Upper lobe of right lung (tissue), 1 donor: Measurements from ENCODE around the gene EXD3. TPM values are rescaled to one million over a fixed set of nuclear protein-coding genes. Genes with fewer than 3 reads are reported as not detected.

Experiments
- ATAC-seq: fragments of 200-7000 bp; cut with Tn5 transposase; one replicate; pipeline ENCODE4 v1.9.1; 2020; ENCODE audit warnings: mild to moderate bottlenecking, moderate library complexity
- DNase-seq: peaks from one replicate; pipeline ENCODE4 v3.0.0-alpha.2; 2020
- H3K27ac ChIP-seq: fragments of 200-600 bp; one replicate; pipeline ENCODE4 v1.8.0; 2022
- H3K27me3 ChIP-seq: fragments of 200-600 bp; one replicate; pipeline ENCODE4 v1.8.0; 2022; ENCODE audit warnings: mild to moderate bottlenecking
- H3K36me3 ChIP-seq: fragments of 200-600 bp; one replicate; pipeline ENCODE4 v1.8.0; 2022
- H3K4me1 ChIP-seq: fragments of 200-600 bp; one replicate; pipeline ENCODE4 v1.8.0; 2022
- H3K4me3 ChIP-seq: fragments of 200-600 bp; one replicate; pipeline ENCODE4 v1.8.0; 2022; ENCODE audit warnings: mild to moderate bottlenecking
- H3K9me3 ChIP-seq: fragments of 200-600 bp; one replicate; pipeline ENCODE4 v1.8.0; 2022
- intact Hi-C: fragments of 100-400 bp; cut with DNase I; formaldehyde crosslinking; loops from one replicate; pipeline ENCODE4 v1.11.0; 2022
- total RNA-seq: library from RNA; stranded (reverse); fragmentation: NEBNext Ultra II Directional; extraction: Animal tissue kit (Norgen Biotek cat#: 25700); gene quantifications from one replicate; pipeline ENCODE4 v1.2.1, GENCODE V29; 2021
- TF ChIP-seq, protein P1 (sequence below): fragments of 200-600 bp; IDR thresholded peaks from one replicate; pipeline ENCODE4 v1.8.0; 2022; ENCODE audit warnings: antibody characterized with exemption
- donor health status: DM: no; HTN: yes; CAD: no; lungs with severe emphysema.

EXD3 gene
- total RNA-seq, 1 donor from 2014 or later, result 27.3 TPM

DNA sequence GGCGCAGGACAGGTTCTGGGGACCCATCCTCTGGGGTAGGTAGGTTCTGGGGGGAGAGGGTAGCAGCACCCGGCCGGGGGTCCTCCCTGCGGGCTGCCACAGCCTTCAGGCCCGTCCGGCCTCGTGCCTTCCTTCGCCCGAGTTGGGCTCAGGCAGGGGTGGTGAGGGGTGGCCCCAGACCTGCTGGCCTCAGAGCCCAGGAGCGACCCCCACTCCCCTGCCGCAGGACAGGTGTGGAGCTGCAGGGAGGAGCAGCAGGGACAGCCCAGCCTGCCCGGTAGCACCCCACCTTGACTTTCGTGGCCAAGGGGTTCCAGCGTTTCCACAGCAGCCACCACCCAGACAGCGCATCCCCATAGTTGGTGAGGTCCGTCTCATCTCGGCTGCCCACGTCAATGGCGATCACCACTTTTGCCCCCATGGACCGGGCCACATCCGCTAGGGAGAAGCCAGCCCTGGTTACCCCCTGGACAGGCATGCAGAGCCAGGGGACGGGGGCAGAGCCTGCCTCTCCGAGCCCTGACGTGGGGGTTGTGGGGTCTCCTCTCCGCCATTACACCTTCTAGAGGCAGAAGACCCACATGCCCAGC is 39.5 kb upstream of the EXD3 start:
- Histone ChIP-seq H3K36me3 (no peaks in the 10 kb centered on the region), H3K4me1 (peaks cover 10% of the 10 kb centered on the region), H3K9me3 (no peaks in the 10 kb centered on the region), H3K4me3 (no peak overlapping the region), H3K27me3 (no peaks in the 10 kb centered on the region), H3K27ac (peak overlapping the region; percentile 24)
- peak; percentile 64 for DNase-seq
- ATAC-seq, result no peak
- TF ChIP-seq, protein P1, sequence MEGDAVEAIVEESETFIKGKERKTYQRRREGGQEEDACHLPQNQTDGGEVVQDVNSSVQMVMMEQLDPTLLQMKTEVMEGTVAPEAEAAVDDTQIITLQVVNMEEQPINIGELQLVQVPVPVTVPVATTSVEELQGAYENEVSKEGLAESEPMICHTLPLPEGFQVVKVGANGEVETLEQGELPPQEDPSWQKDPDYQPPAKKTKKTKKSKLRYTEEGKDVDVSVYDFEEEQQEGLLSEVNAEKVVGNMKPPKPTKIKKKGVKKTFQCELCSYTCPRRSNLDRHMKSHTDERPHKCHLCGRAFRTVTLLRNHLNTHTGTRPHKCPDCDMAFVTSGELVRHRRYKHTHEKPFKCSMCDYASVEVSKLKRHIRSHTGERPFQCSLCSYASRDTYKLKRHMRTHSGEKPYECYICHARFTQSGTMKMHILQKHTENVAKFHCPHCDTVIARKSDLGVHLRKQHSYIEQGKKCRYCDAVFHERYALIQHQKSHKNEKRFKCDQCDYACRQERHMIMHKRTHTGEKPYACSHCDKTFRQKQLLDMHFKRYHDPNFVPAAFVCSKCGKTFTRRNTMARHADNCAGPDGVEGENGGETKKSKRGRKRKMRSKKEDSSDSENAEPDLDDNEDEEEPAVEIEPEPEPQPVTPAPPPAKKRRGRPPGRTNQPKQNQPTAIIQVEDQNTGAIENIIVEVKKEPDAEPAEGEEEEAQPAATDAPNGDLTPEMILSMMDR, result no peak
- intact Hi-C loops, result no loop called here

DNA sequence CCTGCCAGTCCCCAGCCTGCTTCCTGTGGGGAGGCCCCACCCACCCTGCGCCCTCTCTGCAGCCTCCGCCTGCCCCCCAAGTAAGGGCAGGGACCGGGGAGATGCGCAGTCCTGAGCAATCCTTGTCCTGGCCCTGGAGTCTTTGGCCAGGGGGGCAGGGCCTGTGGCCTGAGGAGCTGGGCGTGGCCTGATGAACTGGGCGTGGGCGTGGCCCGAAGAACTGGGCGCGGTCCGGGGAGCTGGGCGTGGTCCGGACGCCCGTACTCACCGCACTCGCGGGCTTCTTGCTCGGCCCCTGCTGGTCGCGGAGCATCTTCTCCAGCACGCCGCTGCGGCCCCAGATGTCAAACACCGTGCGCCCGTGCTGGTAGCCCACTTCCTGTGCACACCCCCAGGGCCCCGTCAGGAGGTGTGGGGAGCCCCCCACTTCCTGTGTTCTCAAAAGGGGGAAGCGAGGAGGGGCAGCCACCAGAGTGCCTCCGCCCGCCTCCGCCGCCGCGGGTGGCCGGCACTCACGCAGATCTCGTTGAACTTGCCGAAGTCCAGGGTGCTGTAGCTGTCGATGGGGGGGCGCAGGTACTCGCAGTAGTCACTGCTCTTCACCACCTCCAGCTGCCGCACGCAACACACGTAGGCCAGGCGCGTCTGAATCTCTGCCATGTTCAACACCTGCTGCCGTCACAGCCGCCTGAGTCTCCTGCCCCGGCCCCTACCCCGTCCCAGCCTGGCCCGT is 38.9 kb upstream of the EXD3 start:
- TF ChIP-seq, protein P1, result no peak
- no peaks in the 10 kb centered on the region for H3K27me3 ChIP-seq
- H3K4me1 ChIP-seq, result peaks cover 10% of the 10 kb centered on the region
- ATAC-seq (peak; percentile 37), DNase-seq (peak; percentile 83)
- H3K4me3 ChIP-seq, result no peak overlapping the region
- no peaks in the 10 kb centered on the region for H3K36me3 ChIP-seq
- no peaks in the 10 kb centered on the region for H3K9me3 ChIP-seq
- intact Hi-C loops, result no loop called here
- peak overlapping the region; percentile 24 for H3K27ac ChIP-seq

DNA sequence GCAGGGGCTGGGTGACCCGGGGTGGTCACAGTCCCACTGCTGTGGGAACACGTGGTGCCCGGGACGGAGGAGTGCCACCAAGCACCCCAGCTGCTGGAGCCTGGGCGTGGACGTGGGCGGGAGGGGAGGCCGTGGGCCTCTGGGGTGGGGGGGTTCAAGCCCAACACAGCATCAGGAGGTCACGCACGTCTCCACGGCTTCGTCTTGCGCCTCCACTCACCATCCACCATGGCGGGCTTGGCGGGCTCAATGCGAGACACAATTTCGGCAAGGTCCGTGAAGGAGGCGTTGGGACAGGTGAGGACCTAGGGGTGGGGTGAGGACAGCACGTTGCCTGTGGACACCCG is 38.3 kb upstream of the EXD3 start:
- no peak for ATAC-seq
- H3K4me3 ChIP-seq, result no peak overlapping the region
- intact Hi-C loops, result no loop called here
- no peaks in the 10 kb centered on the region for H3K9me3 ChIP-seq
- no peak overlapping the region for H3K27ac ChIP-seq
- no peak for DNase-seq
- TF ChIP-seq, protein P1, result no peak
- H3K36me3 ChIP-seq, result no peaks in the 10 kb centered on the region
- H3K27me3 ChIP-seq, result no peaks in the 10 kb centered on the region
- peaks cover 10% of the 10 kb centered on the region for H3K4me1 ChIP-seq

DNA sequence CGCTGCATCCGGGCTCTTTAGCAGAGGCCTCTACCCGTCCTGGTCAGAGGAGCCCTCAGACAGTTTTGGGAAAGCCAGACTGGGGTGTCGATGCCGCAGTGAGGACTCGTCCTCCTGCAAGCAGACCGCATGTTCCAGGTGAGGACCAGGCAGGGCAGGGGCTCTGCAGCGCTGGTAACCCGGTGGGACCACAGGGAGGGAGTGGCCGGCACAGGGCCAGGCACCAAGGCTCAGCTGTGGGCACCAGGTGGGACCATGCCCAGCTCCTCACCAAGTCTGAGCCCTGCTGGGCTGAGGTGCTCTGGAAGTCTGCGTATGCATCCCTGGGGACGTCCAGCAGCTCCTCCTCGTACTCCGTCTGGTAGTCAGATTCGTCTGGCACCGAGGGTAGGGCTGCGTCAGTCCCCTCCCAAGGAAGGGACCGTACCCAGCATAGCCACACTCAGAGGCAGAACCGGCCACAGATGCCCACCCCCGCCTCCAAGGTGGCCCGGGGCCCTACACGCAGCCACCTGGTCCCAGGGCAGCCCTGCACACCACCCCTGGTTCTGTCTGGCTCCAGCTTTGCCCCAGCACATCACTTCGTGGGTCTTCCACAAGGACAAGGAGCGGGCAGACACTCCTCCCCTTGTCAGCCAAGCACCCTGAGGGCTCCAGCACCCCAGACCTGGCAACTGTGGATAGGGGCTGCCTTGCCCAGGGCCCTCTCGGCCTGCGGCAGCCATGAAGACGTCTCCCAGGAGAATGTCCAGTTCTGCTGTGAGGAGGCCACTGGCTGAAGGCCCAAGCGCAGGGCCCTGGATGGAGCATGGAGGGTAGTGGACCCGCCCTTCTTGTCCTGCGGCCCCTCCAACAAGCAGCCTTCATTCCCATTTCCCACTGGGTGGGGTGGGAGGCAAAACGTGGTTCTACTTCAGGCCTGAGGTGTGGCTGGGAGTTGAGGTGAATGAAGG is 37.7 kb upstream of the EXD3 start:
- Histone ChIP-seq H3K9me3 (no peaks in the 10 kb centered on the region), H3K27me3 (no peaks in the 10 kb centered on the region), H3K4me1 (peaks cover 10% of the 10 kb centered on the region), H3K4me3 (no peak overlapping the region), H3K36me3 (no peaks in the 10 kb centered on the region), H3K27ac (no peak overlapping the region)
- intact Hi-C loops, result no loop called here
- peak; percentile 66 for DNase-seq
- TF ChIP-seq, protein P1, result no peak
- ATAC-seq, result no peak

DNA sequence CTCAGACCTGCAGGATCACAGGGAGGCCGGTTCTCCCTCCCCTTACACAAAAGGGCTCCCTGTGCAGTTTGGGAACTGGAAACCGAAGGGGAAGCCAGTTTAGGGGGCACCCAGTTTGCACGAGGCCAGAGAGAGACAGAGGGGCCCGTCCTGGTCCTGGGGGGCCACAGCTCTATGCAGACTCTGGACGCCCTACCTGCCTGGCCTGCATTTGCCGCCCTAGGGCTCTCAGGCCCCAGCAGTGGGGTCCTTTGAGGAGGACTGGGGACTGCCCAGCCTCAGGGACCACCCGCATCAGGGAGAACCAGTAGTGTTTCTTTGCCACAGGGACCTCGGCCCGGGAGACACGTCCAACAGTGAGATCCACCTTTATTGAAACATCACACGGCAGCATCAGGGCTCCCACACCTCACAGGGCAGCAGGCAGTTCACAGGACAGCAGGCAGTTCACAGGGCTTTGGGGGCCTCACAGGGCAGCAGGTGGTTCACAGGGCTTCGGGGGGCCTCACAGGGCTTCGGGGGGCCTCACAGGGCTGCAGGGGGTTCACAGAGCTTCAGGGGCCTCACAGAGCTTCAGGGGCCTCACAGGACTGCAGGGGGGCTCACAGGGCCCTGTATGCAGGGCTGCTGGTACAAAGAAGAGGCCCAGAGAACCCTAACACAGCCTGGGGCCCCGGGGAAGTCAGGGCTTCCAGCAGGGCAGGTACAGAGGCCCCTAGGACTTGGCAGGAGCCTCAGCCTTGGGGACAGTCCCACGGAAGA is 36.8 kb upstream of the EXD3 start:
- Histone ChIP-seq H3K27ac (peak overlapping the region; percentile 34), H3K36me3 (no peaks in the 10 kb centered on the region), H3K27me3 (no peaks in the 10 kb centered on the region), H3K4me3 (peak overlapping the region; percentile 67), H3K9me3 (no peaks in the 10 kb centered on the region), H3K4me1 (peaks cover 16% of the 10 kb centered on the region)
- no peak for ATAC-seq
- TF ChIP-seq, protein P1, result no peak
- DNase-seq, result no peak
- intact Hi-C loops, result no loop called here
